K562 (cell line): ENCODE data around the gene COX14. TPM values are rescaled to one million over a fixed set of nuclear protein-coding genes. Genes with fewer than 3 reads are reported as not detected.
A peak's percentile ranks its signal among the peaks of the same experiment; 100 is the strongest.

Source experiments
- BHLHE40 ChIP-seq: IDR thresholded peaks from 2 replicates; pipeline ENCODE4 v1.6.1; 2011; ENCODE audit warnings: low read length, improper control_type of control experiment
- DACH1 ChIP-seq: fragments of 450-650 bp; IDR thresholded peaks from 2 replicates; pipeline ENCODE4 v1.6.1; 2018; ENCODE audit not compliant: partially characterized antibody
- GTF2E2 ChIP-seq: fragments of 200-800 bp; sonication (Bioruptor generic); IDR thresholded peaks from 2 replicates; pipeline ENCODE4 v1.6.1; 2016; ENCODE audit warnings: missing genetic modification characterization, missing compliant biosample characterization
- HLTF ChIP-seq: fragments of 450-650 bp; IDR thresholded peaks from 2 replicates; pipeline ENCODE4 v1.6.1; 2016
- HOXB6 ChIP-seq: fragments of 250-450 bp; sonication (Bioruptor Pico); IDR thresholded peaks from 2 replicates; pipeline ENCODE4 v1.5.1; 2022; ENCODE audit warnings: mild to moderate bottlenecking, borderline replicate concordance
- NUFIP1 ChIP-seq: fragments of 450-650 bp; IDR thresholded peaks from 2 replicates; pipeline ENCODE4 v1.6.1; 2018; ENCODE audit not compliant: partially characterized antibody
- POU5F1 ChIP-seq: fragments of 150-350 bp; IDR thresholded peaks from 2 replicates; pipeline ENCODE4 v1.6.1; 2014; ENCODE audit warnings: borderline replicate concordance, low read length, low read depth, mild to moderate bottlenecking; ENCODE audit not compliant: partially characterized antibody
- RBM25 ChIP-seq: fragments of 200-400 bp; formaldehyde crosslinking; IDR thresholded peaks from 2 replicates; pipeline ENCODE4 v1.6.1; 2018; ENCODE audit warnings: low read length, low read depth, moderate library complexity; ENCODE audit not compliant: severe bottlenecking
- TCF7 ChIP-seq: sonication (generic); IDR thresholded peaks from 2 replicates; pipeline ENCODE4 v1.6.1; 2016; ENCODE audit warnings: antibody characterized with exemption, borderline replicate concordance
- XRCC4 ChIP-seq: IDR thresholded peaks from one replicate; pipeline ENCODE4 v1.6.1; 2011; ENCODE audit not compliant: insufficient read depth, insufficient read length; ENCODE audit errors: extremely low read depth
- ZNF316 ChIP-seq: fragments of 450-650 bp; IDR thresholded peaks from 2 replicates; pipeline ENCODE4 v1.6.1; 2016
- ZNF583 ChIP-seq: fragments of 250-450 bp; sonication (Bioruptor Pico); IDR thresholded peaks from 2 replicates; pipeline ENCODE4 v1.4.0; 2020
- polyA plus RNA-seq, 8 experiments: library from polyadenylated mRNA; depleted of rRNA in 4 of 8; stranded (reverse) in 5 of 8; unstranded in 3 of 8; fragments of >200 nt; fragmentation: Nextera tagmentation in 2 of 8; fragmentation: Illumina TruSeq in 1 of 8; extraction: Ambion mirVana in 2 of 8; extraction: Trizol in 1 of 8; gene quantifications; 2 replicates each; pipeline versions ENCODE4 v1.2.1 to v1.2.3, GENCODE V29; 2011 to 2014; ENCODE audit warnings: inconsistent platforms in 1 of 8, missing spikeins in 1 of 8
- total RNA-seq, 7 experiments: library from RNA; depleted of rRNA in 6 of 7; stranded (reverse); fragments of >200 nt in 6 of 7; fragmentation: Illumina TruSeq in 2 of 7; extraction: Trizol in 2 of 7; gene quantifications; 2 replicates each; pipeline versions ENCODE4 v1.2.1 to v1.2.3, GENCODE V29; 2011 to 2021; ENCODE audit warnings: low replicate concordance in 1 of 7
- TF ChIP-seq, protein P1 (sequence below): fragments of 250-450 bp; sonication (Bioruptor Pico); IDR thresholded peaks from 2 replicates; pipeline ENCODE4 v1.4.0; 2020; ENCODE audit warnings: mild to moderate bottlenecking
- TF ChIP-seq, protein P2 (sequence below): fragments of 200-800 bp; sonication (Bioruptor generic); IDR thresholded peaks from 2 replicates; pipeline ENCODE4 v1.6.1; 2017; ENCODE audit warnings: missing genetic modification characterization, missing compliant biosample characterization
- TF ChIP-seq, protein P3 (sequence below), 2 experiments: fragments of 450-650 bp; IDR thresholded peaks; 2 replicates each; pipeline ENCODE4 v1.6.1; 2018; ENCODE audit warnings: mild to moderate bottlenecking in 2 of 2, low read depth in 1 of 2; ENCODE audit not compliant: partially characterized antibody in 2 of 2
- TF ChIP-seq, protein P4 (sequence below): sonication (generic); formaldehyde crosslinking; IDR thresholded peaks from 2 replicates; pipeline ENCODE4 v1.9.0; 2022; ENCODE audit warnings: mild to moderate bottlenecking, missing genetic modification reagents
- TF ChIP-seq, protein P5 (sequence below): fragments of 250-450 bp; sonication (Bioruptor Pico); IDR thresholded peaks from 2 replicates; pipeline ENCODE4 v1.5.0; 2020; ENCODE audit warnings: mild to moderate bottlenecking
- TF ChIP-seq, protein P6 (sequence below): fragments of 250-450 bp; sonication (Bioruptor Pico); IDR thresholded peaks from 2 replicates; pipeline ENCODE4 v1.8.0; 2021; ENCODE audit warnings: mild to moderate bottlenecking, moderate library complexity

Gene COX14
- total and polyA plus RNA-seq, 9 of the 15 experiments (the other 6 are each of a cell fraction or from before 2014, with no cell fraction given), result 44.4 to 269 (median 53.4) TPM

DNA sequence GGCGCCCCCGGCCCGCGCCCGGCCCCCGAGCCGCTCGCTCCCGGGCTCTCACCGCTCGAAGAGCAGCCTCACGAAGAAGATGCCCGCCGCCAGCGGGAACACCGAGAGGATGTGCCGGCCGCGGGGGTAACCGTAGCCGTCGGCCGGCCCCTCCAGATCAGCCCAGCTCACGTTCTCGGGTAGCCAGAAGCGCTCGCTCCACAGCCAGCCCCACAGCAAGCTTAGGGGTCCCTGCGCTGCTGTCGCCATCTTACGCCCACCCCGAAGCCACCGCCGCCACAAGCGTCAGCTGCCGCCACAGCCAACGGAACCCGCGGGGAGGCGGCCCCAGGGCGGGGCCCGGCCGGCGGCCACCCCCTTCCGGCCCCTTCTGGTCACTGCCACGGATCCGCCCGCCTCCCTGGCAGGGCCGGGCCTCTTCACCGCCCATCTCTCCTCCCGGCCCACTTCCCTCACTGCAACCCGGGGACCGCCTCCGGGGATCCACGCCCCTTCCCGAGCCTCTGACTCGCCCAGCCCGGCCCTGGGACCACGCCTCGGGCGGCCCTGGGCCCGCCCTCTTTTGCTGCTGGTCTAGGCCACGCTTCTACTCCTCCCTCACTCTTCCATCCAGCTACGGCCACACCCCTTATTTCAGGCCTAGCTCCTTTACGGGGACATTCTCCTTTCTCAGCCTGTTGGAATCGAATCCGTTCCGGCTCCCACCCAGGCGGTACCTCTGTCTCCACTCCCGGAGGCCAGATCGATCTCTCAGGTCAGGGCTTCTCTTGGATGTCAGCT lies 55.2 kb downstream of the COX14 start, which contains the start of gene CERS5 (continued):
- TF ChIP-seq HOXB6 (CRISPR knock-in tag), result no peak
- TF ChIP-seq, protein P1, sequence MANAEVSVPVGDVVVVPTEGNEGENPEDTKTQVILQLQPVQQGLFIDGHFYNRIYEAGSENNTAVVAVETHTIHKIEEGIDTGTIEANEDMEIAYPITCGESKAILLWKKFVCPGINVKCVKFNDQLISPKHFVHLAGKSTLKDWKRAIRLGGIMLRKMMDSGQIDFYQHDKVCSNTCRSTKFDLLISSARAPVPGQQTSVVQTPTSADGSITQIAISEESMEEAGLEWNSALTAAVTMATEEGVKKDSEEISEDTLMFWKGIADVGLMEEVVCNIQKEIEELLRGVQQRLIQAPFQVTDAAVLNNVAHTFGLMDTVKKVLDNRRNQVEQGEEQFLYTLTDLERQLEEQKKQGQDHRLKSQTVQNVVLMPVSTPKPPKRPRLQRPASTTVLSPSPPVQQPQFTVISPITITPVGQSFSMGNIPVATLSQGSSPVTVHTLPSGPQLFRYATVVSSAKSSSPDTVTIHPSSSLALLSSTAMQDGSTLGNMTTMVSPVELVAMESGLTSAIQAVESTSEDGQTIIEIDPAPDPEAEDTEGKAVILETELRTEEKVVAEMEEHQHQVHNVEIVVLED (CRISPR knock-in tag), result no peak; the same call in 1 of the 2 replicates
- TF ChIP-seq NUFIP1, result no peak
- no peak for TF ChIP-seq ZNF316
- no peak for TF ChIP-seq GTF2E2 (tag)
- TF ChIP-seq, protein P2, sequence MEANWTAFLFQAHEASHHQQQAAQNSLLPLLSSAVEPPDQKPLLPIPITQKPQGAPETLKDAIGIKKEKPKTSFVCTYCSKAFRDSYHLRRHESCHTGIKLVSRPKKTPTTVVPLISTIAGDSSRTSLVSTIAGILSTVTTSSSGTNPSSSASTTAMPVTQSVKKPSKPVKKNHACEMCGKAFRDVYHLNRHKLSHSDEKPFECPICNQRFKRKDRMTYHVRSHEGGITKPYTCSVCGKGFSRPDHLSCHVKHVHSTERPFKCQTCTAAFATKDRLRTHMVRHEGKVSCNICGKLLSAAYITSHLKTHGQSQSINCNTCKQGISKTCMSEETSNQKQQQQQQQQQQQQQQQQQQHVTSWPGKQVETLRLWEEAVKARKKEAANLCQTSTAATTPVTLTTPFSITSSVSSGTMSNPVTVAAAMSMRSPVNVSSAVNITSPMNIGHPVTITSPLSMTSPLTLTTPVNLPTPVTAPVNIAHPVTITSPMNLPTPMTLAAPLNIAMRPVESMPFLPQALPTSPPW (CRISPR knock-in tag), result peak; percentile 59
- no peak for TF ChIP-seq POU5F1
- TF ChIP-seq ZNF583 (CRISPR knock-in tag), result no peak
- no peak for TF ChIP-seq TCF7
- TF ChIP-seq RBM25, result no peak
- peak; percentile 59 for TF ChIP-seq DACH1
- TF ChIP-seq BHLHE40, result 0 out of 2 replicates have a peak, but pooled peaks have one; percentile 32
- TF ChIP-seq, protein P3, sequence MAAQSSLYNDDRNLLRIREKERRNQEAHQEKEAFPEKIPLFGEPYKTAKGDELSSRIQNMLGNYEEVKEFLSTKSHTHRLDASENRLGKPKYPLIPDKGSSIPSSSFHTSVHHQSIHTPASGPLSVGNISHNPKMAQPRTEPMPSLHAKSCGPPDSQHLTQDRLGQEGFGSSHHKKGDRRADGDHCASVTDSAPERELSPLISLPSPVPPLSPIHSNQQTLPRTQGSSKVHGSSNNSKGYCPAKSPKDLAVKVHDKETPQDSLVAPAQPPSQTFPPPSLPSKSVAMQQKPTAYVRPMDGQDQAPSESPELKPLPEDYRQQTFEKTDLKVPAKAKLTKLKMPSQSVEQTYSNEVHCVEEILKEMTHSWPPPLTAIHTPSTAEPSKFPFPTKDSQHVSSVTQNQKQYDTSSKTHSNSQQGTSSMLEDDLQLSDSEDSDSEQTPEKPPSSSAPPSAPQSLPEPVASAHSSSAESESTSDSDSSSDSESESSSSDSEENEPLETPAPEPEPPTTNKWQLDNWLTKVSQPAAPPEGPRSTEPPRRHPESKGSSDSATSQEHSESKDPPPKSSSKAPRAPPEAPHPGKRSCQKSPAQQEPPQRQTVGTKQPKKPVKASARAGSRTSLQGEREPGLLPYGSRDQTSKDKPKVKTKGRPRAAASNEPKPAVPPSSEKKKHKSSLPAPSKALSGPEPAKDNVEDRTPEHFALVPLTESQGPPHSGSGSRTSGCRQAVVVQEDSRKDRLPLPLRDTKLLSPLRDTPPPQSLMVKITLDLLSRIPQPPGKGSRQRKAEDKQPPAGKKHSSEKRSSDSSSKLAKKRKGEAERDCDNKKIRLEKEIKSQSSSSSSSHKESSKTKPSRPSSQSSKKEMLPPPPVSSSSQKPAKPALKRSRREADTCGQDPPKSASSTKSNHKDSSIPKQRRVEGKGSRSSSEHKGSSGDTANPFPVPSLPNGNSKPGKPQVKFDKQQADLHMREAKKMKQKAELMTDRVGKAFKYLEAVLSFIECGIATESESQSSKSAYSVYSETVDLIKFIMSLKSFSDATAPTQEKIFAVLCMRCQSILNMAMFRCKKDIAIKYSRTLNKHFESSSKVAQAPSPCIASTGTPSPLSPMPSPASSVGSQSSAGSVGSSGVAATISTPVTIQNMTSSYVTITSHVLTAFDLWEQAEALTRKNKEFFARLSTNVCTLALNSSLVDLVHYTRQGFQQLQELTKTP (IDR thresholded peaks at IDR 0.05; ENCODE audit: low read depth in 1 of 2, partially characterized antibody in 2 of 2), result no peak
- TF ChIP-seq, protein P4, sequence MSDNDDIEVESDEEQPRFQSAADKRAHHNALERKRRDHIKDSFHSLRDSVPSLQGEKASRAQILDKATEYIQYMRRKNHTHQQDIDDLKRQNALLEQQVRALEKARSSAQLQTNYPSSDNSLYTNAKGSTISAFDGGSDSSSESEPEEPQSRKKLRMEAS (CRISPR knock-in tag), result no peak
- no peak for TF ChIP-seq HLTF
- no peak for TF ChIP-seq XRCC4
- TF ChIP-seq, protein P5, sequence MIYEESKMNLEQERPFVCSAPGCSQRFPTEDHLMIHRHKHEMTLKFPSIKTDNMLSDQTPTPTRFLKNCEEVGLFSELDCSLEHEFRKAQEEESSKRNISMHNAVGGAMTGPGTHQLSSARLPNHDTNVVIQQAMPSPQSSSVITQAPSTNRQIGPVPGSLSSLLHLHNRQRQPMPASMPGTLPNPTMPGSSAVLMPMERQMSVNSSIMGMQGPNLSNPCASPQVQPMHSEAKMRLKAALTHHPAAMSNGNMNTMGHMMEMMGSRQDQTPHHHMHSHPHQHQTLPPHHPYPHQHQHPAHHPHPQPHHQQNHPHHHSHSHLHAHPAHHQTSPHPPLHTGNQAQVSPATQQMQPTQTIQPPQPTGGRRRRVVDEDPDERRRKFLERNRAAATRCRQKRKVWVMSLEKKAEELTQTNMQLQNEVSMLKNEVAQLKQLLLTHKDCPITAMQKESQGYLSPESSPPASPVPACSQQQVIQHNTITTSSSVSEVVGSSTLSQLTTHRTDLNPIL, result no peak
- TF ChIP-seq, protein P6, sequence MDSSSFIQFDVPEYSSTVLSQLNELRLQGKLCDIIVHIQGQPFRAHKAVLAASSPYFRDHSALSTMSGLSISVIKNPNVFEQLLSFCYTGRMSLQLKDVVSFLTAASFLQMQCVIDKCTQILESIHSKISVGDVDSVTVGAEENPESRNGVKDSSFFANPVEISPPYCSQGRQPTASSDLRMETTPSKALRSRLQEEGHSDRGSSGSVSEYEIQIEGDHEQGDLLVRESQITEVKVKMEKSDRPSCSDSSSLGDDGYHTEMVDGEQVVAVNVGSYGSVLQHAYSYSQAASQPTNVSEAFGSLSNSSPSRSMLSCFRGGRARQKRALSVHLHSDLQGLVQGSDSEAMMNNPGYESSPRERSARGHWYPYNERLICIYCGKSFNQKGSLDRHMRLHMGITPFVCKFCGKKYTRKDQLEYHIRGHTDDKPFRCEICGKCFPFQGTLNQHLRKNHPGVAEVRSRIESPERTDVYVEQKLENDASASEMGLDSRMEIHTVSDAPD (CRISPR knock-in tag), result no peak
